Ascending aorta (tissue), 2 donors: ENCODE data around the gene LRRC70. TPM values are rescaled to one million over a fixed set of nuclear protein-coding genes. Genes with fewer than 3 reads are reported as not detected.

Experiments
- DNase-seq, 2 donors: peaks; one replicate each; pipeline ENCODE4 v3.0.0-alpha.2; 2019; ENCODE audit warnings: low spot score in 2 of 2
- H3K27ac ChIP-seq, 2 donors: fragments of 200-600 bp; sonication (generic); one replicate each; pipeline ENCODE4 v1.5.1; 2016 to 2017; ENCODE audit warnings: mild to moderate bottlenecking in 1 of 2
- H3K27me3 ChIP-seq: fragments of 200-600 bp; sonication (generic); one replicate; pipeline ENCODE4 v1.5.1; 2017
- H3K36me3 ChIP-seq, 2 donors: fragments of 200-600 bp; sonication (generic); one replicate each; pipeline ENCODE4 v1.5.1; 2016
- H3K4me1 ChIP-seq, 2 donors: fragments of 200-600 bp; sonication (generic); one replicate each; pipeline ENCODE4 v1.5.1; 2016 to 2017; ENCODE audit warnings: mild to moderate bottlenecking in 1 of 2
- H3K4me3 ChIP-seq, 2 donors: fragments of 200-600 bp; sonication (generic); one replicate each; pipeline ENCODE4 v1.5.1; 2016 to 2017; ENCODE audit warnings: mild to moderate bottlenecking in 1 of 2
- H3K9me3 ChIP-seq, 2 donors: fragments of 200-600 bp; sonication (generic); one replicate each; pipeline ENCODE4 v1.5.1; 2016
- intact Hi-C: fragments of 100-400 bp; cut with DNase I; formaldehyde crosslinking; loops from one replicate; pipeline ENCODE4 v1.15.1; 2023
- total RNA-seq: library from RNA; depleted of rRNA; stranded (reverse); fragments of >200 nt; gene quantifications from one replicate; pipeline ENCODE4 v1.1.0, GENCODE V29; 2016
- TF ChIP-seq, protein P1 (sequence below), 3 experiments: fragments of 200-600 bp in 2 of 3; fragments of 450-650 bp in 1 of 3; sonication (generic) in 2 of 3; IDR thresholded peaks; one replicate each; pipeline ENCODE4 v1.5.1; 2016 to 2019; ENCODE audit warnings: antibody characterized with exemption in 3 of 3, mild to moderate bottlenecking in 1 of 3, moderate library complexity in 1 of 3

LRRC70 gene
- total RNA-seq, 1 donor from 2014 or later = 11.8 TPM

DNA sequence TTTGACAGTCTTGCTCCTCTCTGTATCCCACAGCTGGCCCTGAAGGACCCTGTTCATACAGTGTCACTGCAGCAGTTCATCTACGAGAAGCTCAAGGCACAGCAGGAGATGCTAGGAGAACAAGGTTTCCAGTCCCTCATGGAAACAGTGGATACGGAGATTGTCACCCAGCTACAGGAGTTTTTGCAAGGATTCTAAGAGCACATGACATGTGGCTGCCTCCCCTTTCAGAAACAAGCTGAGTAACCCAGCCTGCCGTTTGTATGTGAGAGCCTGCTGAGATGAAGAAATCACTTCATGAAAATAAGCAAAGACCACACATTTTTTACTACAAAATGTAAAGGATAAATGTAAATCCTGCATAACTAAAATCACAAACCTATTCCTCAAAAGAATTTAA lies 48.5 kb downstream of the LRRC70 start:
- TF ChIP-seq, protein P1, sequence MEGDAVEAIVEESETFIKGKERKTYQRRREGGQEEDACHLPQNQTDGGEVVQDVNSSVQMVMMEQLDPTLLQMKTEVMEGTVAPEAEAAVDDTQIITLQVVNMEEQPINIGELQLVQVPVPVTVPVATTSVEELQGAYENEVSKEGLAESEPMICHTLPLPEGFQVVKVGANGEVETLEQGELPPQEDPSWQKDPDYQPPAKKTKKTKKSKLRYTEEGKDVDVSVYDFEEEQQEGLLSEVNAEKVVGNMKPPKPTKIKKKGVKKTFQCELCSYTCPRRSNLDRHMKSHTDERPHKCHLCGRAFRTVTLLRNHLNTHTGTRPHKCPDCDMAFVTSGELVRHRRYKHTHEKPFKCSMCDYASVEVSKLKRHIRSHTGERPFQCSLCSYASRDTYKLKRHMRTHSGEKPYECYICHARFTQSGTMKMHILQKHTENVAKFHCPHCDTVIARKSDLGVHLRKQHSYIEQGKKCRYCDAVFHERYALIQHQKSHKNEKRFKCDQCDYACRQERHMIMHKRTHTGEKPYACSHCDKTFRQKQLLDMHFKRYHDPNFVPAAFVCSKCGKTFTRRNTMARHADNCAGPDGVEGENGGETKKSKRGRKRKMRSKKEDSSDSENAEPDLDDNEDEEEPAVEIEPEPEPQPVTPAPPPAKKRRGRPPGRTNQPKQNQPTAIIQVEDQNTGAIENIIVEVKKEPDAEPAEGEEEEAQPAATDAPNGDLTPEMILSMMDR (IDR thresholded peaks at IDR 0.05) = no peak
- Histone ChIP-seq H3K4me3 (no peak overlapping the region), H3K27ac (no peak overlapping the region), H3K27me3 (no peaks in the 10 kb centered on the region), H3K9me3 (no peaks in the 10 kb centered on the region), H3K4me1 (no peaks in the 10 kb centered on the region), H3K36me3 (peaks cover 0 to 3% of the 10 kb centered on the region in 2 donors)
- DNase-seq = no peak
- intact Hi-C loops = no loop called here

DNA sequence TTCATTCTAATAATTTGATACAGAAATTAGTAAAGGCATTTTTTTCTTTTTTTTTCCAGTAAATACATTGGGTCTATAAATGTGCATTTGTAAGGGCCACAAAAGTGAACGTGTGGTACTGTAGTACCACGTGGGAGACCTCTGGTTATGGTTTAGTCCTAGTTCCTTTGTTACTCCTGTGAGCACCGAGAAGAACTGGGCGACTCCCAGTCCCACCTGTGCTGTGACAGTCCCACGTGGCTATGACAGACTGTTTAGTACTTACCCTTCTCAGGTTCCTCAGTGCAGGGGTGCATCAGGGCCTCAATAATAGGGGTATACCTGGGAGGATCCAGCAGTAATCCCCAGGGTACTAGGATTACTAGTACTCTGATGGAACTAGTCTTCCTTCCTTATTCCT lies 49.3 kb downstream of the LRRC70 start:
- TF ChIP-seq, protein P1 (IDR thresholded peaks at IDR 0.05) = no peak
- intact Hi-C loops = no loop called here
- Histone ChIP-seq H3K4me3 (no peak overlapping the region), H3K36me3 (peaks cover 0 to 3% of the 10 kb centered on the region in 2 donors), H3K9me3 (no peaks in the 10 kb centered on the region), H3K27ac (no peak overlapping the region), H3K27me3 (no peaks in the 10 kb centered on the region), H3K4me1 (no peaks in the 10 kb centered on the region)
- no peak for DNase-seq

Other genes starting within 250 kb of the LRRC70 start
- 8.6 TPM for gene DIMT1, start 174.9 kb upstream of the LRRC70 start, total RNA-seq
- gene IPO11, start 166.1 kb upstream of the LRRC70 start, total RNA-seq = 11.8 TPM